SK-N-SH treated with all-trans-retinoic acid at 6 μM for 48 hours (cell line): ENCODE data around the gene TMBIM1.

ENCODE experiments used
- ATAC-seq: fragments of 200-7000 bp; cut with Tn5 transposase; 3 replicates; pipeline ENCODE4 v1.9.1; 2020; ENCODE audit warnings: mild to moderate bottlenecking, moderate library complexity
- ARNTL ChIP-seq: fragments of 450-650 bp; formaldehyde crosslinking; IDR thresholded peaks from 2 replicates; pipeline ENCODE4 v1.5.0; 2020; ENCODE audit warnings: low read depth, mild to moderate bottlenecking, moderate library complexity, borderline replicate concordance
- BACH2 ChIP-seq: fragments of 250-450 bp; sonication (Bioruptor Pico); IDR thresholded peaks from 2 replicates; pipeline ENCODE4 v1.9.0; 2021; ENCODE audit warnings: mild to moderate bottlenecking, borderline replicate concordance
- CREB5 ChIP-seq: fragments of 250-450 bp; sonication (Bioruptor Pico); IDR thresholded peaks from 2 replicates; pipeline ENCODE4 v1.5.1; 2020; ENCODE audit warnings: low read depth, mild to moderate bottlenecking, moderate library complexity
- CSDC2 ChIP-seq: fragments of 250-450 bp; sonication (Bioruptor Pico); IDR thresholded peaks from 2 replicates; pipeline ENCODE4 v1.5.0; 2020; ENCODE audit warnings: mild to moderate bottlenecking, moderate library complexity
- ESRRG ChIP-seq: fragments of 250-450 bp; sonication (Bioruptor Pico); IDR thresholded peaks from 2 replicates; pipeline ENCODE4 v1.6.1; 2021; ENCODE audit warnings: mild to moderate bottlenecking
- GLIS3 ChIP-seq: fragments of 250-450 bp; sonication (Bioruptor Pico); IDR thresholded peaks from 2 replicates; pipeline ENCODE4 v1.5.0; 2020; ENCODE audit warnings: mild to moderate bottlenecking, moderate library complexity
- ISL1 ChIP-seq: fragments of 250-450 bp; sonication (Bioruptor Pico); IDR thresholded peaks from 2 replicates; pipeline ENCODE4 v2.1.2; 2022; ENCODE audit warnings: mild to moderate bottlenecking, moderate library complexity
- OSR1 ChIP-seq: fragments of 250-450 bp; sonication (Bioruptor Pico); IDR thresholded peaks from 2 replicates; pipeline ENCODE4 v1.8.0; 2022; ENCODE audit warnings: moderate library complexity, mild to moderate bottlenecking, inconsistent platforms
- PATZ1 ChIP-seq: fragments of 250-450 bp; sonication (Bioruptor Pico); IDR thresholded peaks from 2 replicates; pipeline ENCODE4 v1.8.0; 2020; ENCODE audit warnings: mild to moderate bottlenecking, moderate library complexity, borderline replicate concordance
- POU6F1 ChIP-seq: fragments of 250-450 bp; sonication (Bioruptor Pico); IDR thresholded peaks from 2 replicates; pipeline ENCODE4 v1.8.0; 2021; ENCODE audit warnings: low read depth, mild to moderate bottlenecking, moderate library complexity, borderline replicate concordance
- PPARA ChIP-seq: fragments of 250-450 bp; sonication (Bioruptor Pico); IDR thresholded peaks from 2 replicates; pipeline ENCODE4 v1.5.0; 2020; ENCODE audit warnings: mild to moderate bottlenecking, borderline replicate concordance
- RARB ChIP-seq: fragments of 250-450 bp; sonication (Bioruptor Pico); IDR thresholded peaks from 2 replicates; pipeline ENCODE4 v1.8.0; 2021; ENCODE audit warnings: mild to moderate bottlenecking, moderate library complexity
- SNAI2 ChIP-seq: fragments of 250-450 bp; sonication (Bioruptor Pico); IDR thresholded peaks from 2 replicates; pipeline ENCODE4 v1.5.0; 2020; ENCODE audit warnings: mild to moderate bottlenecking, moderate library complexity
- TCF4 ChIP-seq: fragments of 250-450 bp; sonication (Bioruptor Pico); IDR thresholded peaks from 2 replicates; pipeline ENCODE4 v1.8.0; 2021; ENCODE audit warnings: mild to moderate bottlenecking, moderate library complexity, borderline replicate concordance
- TSHZ2 ChIP-seq: fragments of 250-450 bp; sonication (Bioruptor Pico); IDR thresholded peaks from 2 replicates; pipeline ENCODE4 v1.5.0; 2020; ENCODE audit warnings: mild to moderate bottlenecking, moderate library complexity
- ZC3H10 ChIP-seq: fragments of 250-450 bp; sonication (Bioruptor Pico); IDR thresholded peaks from 2 replicates; pipeline ENCODE4 v1.5.1; 2021; ENCODE audit warnings: mild to moderate bottlenecking, moderate library complexity
- ZFP3 ChIP-seq: fragments of 250-450 bp; sonication (Bioruptor Pico); IDR thresholded peaks from 2 replicates; pipeline ENCODE4 v1.5.0; 2020; ENCODE audit warnings: mild to moderate bottlenecking, moderate library complexity
- ZFP30 ChIP-seq: fragments of 450-650 bp; formaldehyde crosslinking; IDR thresholded peaks from 2 replicates; pipeline ENCODE4 v1.5.0; 2022; ENCODE audit warnings: mild to moderate bottlenecking, moderate library complexity
- ZNF565 ChIP-seq: fragments of 450-650 bp; formaldehyde crosslinking; conservative IDR thresholded peaks from 2 replicates; pipeline ENCODE4 v1.5.0; 2020; ENCODE audit warnings: low read depth, mild to moderate bottlenecking, moderate library complexity
- ZNF70 ChIP-seq: fragments of 450-650 bp; formaldehyde crosslinking; IDR thresholded peaks from 2 replicates; pipeline ENCODE4 v1.5.0; 2020; ENCODE audit warnings: mild to moderate bottlenecking, moderate library complexity
- ZNF8 ChIP-seq: fragments of 450-650 bp; formaldehyde crosslinking; IDR thresholded peaks from 2 replicates; pipeline ENCODE4 v1.5.0; 2020; ENCODE audit warnings: mild to moderate bottlenecking, moderate library complexity

Gene TMBIM1

GRCh38 chr2:218271487-218271797, 20.9 kb downstream of the TMBIM1 start:
- ATAC-seq = no peak
- TF ChIP-seq ZFP30 (CRISPR knock-in tag) = no peak
- TF ChIP-seq ZNF8 (CRISPR knock-in tag) = no peak
- no peak for TF ChIP-seq TSHZ2 (CRISPR knock-in tag)
- no peak for TF ChIP-seq ESRRG (CRISPR knock-in tag)
- no peak for TF ChIP-seq RARB (CRISPR knock-in tag)
- TF ChIP-seq ISL1 (CRISPR knock-in tag) = no peak
- TF ChIP-seq CREB5 (CRISPR knock-in tag) = no peak
- TF ChIP-seq POU6F1 (CRISPR knock-in tag) = no peak
- TF ChIP-seq OSR1 = no peak
- no peak for TF ChIP-seq ZNF565 (CRISPR knock-in tag)
- no peak for TF ChIP-seq PPARA
- TF ChIP-seq ZNF70 (CRISPR knock-in tag) = no peak
- no peak for TF ChIP-seq ZFP3 (CRISPR knock-in tag)
- TF ChIP-seq GLIS3 (CRISPR knock-in tag) = no peak
- TF ChIP-seq ARNTL = no peak
- TF ChIP-seq ZC3H10 = no peak
- TF ChIP-seq BACH2 (CRISPR knock-in tag) = no peak
- TF ChIP-seq TCF4 (CRISPR knock-in tag) = no peak
- no peak for TF ChIP-seq SNAI2 (CRISPR knock-in tag)
- no peak for TF ChIP-seq PATZ1 (CRISPR knock-in tag)

GRCh38 chr2:218270721-218271486, 21.4 kb downstream of the TMBIM1 start:
- no peak for TF ChIP-seq CSDC2
- no peak for TF ChIP-seq POU6F1 (CRISPR knock-in tag)
- TF ChIP-seq ESRRG (CRISPR knock-in tag) = no peak
- no peak for TF ChIP-seq TSHZ2 (CRISPR knock-in tag)
- TF ChIP-seq ARNTL = no peak
- no peak for TF ChIP-seq ISL1 (CRISPR knock-in tag)
- no peak for TF ChIP-seq PPARA
- TF ChIP-seq, all 23 proteins: peak for 0
- no peak for ATAC-seq
